GM12865 (cell line): ENCODE results near the gene SLC22A1.

Experiments
- DNase-seq: peaks from one replicate; pipeline ENCODE4 v3.0.0; 2010; ENCODE audit warnings: low read depth
- H3K4me3 ChIP-seq: 2 replicates; pipeline ENCODE4 v1.5.1; 2011; ENCODE audit warnings: mild to moderate bottlenecking, low read depth, low read length, control low read depth
- CTCF ChIP-seq: IDR thresholded peaks from 2 replicates; pipeline ENCODE4 v1.5.1; 2011; ENCODE audit warnings: low read length, control low read depth, low read depth, inconsistent platforms; ENCODE audit not compliant: insufficient read depth; ENCODE audit errors: missing control alignments

SLC22A1 gene

GRCh38 chr6:160192840-160193239, 71.2 kb downstream of the SLC22A1 start:
- DNase-seq = no peak
- no peak for TF ChIP-seq CTCF
- no peak overlapping the region for H3K4me3 ChIP-seq

- TF ChIP-seq CTCF = no peak
- DNase-seq = no peak
- no peak overlapping the region for H3K4me3 ChIP-seq
These were observed 73.2 kb downstream of the SLC22A1 start for GRCh38 chr6:160194808-160195207.

- DNase-seq = no peak
These were observed 76.0 kb downstream of the SLC22A1 start for GRCh38 chr6:160197662-160198061.

GRCh38 chr6:160198606-160199211, 77.1 kb downstream of the SLC22A1 start:
- TF ChIP-seq CTCF = no peak
- no peak for DNase-seq
- no peak overlapping the region for H3K4me3 ChIP-seq

More at GRCh38 chr6:160197662-160198061, 76.0 kb downstream of the SLC22A1 start:
- no peak overlapping the region for H3K4me3 ChIP-seq
- TF ChIP-seq CTCF = no peak

GRCh38 chr6:160201061-160201460, 79.4 kb downstream of the SLC22A1 start:
- no peak for DNase-seq
- no peak for TF ChIP-seq CTCF
- no peak overlapping the region for H3K4me3 ChIP-seq

- TF ChIP-seq CTCF = no peak
- H3K4me3 ChIP-seq = no peak overlapping the region
- no peak for DNase-seq
These were observed 80.8 kb downstream of the SLC22A1 start for GRCh38 chr6:160202411-160202810.

DNA sequence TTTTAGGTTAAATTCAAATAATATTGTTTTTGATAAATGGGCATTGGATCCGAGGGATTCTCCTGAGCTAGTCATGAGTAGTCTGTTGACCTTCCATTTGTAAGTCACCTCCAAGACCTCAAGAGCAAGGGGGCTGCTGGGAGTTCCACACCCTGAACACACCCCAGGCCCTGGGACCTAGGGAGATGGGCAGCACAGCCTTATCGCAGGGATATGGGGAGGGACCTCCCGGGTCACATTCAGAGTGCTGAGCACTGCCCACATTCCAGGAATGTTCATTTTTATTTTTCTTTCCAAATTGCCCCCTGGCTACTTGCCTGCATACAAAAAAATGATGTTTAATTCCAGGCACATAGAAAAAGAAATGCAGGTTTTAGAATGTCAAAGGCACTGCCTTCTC, 81.5 kb downstream of the SLC22A1 start:
- TF ChIP-seq CTCF = no peak
- no peak for DNase-seq
- no peak overlapping the region for H3K4me3 ChIP-seq
